Left ventricle myocardium superior (tissue), 1 donor: ENCODE measurements around the gene CCSER2. TPM values are rescaled to one million over a fixed set of nuclear protein-coding genes. Genes with fewer than 3 reads are reported as not detected.
"Not testable (repeated sequence)": the region's sequence is repeated elsewhere in the genome, so short reads cannot be mapped to it uniquely, and the experiment has no call there.

ENCODE experiments used
- ATAC-seq: fragments of 200-7000 bp; cut with Tn5 transposase; one replicate; pipeline ENCODE4 v1.9.1; 2020; ENCODE audit warnings: mild to moderate bottlenecking, moderate library complexity
- DNase-seq: peaks from one replicate; pipeline ENCODE4 v3.0.0-alpha.2; 2020
- intact Hi-C: fragments of 100-400 bp; cut with micrococcal nuclease; formaldehyde crosslinking; loops from one replicate; pipeline ENCODE4 v1.11.0; 2022
- total RNA-seq: library from RNA; stranded (reverse); fragmentation: NEBNext Ultra II Directional; extraction: Animal tissue kit (Norgen Biotek cat#: 25700); gene quantifications from one replicate; pipeline ENCODE4 v1.2.1, GENCODE V29; 2021
- donor health status: DM: no; HTN: yes; CAD: no; lungs with severe emphysema.

The CCSER2 gene
- total RNA-seq, 1 donor from 2014 or later = 163 TPM

DNA sequence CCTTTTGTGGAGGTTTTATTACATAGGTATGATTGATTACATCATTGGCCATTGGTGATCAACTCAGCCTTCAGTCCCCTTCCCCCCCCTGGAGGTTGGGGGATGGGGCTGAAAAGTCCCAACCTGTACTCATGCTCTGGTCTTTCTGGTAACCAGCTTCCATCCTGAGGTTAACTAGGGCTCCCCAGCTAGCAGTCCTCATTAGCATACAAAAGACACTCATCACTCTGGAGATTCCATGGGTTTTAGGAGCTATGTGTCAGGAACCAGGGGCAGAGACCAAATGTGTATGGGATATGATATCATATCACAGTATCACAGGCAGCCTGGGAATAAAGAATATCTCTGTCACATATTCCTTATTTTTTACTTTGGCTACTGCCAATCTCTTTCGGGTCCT, 13.6 kb downstream of the CCSER2 start:
- no peak for ATAC-seq
- intact Hi-C loops = no loop called here
- DNase-seq = no peak

DNA sequence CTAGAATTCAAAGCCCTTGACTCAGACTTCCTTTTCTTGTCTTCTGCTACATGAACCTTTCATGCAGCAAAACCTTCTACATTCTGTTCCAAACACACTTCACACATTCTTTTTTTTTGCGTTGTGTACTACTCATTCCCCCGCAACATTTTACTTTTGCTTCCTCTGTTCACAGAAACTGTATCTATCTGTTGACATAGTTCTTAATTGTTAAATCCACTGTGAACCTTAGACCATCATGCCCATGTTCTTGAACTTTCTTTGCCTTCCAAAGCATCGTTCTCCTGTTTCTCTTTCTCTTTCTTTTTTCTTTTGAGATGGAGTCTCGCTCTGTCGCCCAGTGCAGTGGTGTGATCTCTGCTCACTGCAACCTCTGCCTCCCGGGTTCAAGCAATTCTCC, 14.2 kb downstream of the CCSER2 start:
- DNase-seq = no peak
- no peak for ATAC-seq
- intact Hi-C loops = no loop called here

DNA sequence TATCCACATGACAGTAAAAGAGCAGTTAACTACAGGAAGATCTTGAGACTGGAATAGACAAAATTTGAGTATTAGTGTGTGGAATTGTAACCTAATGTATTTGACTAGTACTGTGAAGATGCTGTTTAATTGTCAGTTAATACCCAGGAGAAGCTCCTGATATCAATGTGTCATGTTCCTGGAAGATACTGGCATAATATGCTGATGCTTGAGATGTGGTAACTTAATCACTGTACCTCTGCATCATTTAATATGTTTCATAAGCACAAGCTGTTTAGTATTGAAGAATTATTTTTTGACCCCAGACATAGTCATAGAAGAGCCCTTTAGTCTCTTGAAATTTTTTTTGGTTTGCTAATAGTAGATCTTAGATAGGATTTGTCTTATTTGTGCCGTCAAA, 15.4 kb downstream of the CCSER2 start:
- DNase-seq (no peak), ATAC-seq (no peak)
- intact Hi-C loops = no loop called here

DNA sequence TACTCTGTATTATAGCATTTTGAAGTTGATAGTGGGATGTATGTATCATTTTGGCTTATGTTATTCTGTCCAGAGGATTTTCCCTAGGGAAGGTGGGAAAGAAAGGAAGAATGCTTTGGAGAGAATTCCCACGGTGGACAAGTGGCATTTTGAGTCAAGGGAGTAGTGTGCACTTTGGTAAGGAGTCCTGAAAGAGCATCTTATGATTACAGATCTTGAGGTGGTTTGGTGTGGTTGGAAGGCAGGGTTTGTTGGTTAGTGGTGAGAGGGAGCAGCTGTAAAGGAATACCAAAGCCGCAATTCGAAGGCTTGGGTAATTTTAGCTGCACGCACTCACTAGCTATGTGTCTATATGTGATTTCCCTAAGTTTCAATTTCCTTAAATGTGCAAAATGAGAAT, 16.1 kb downstream of the CCSER2 start:
- intact Hi-C loops = no loop called here
- DNase-seq (no peak), ATAC-seq (no peak)

DNA sequence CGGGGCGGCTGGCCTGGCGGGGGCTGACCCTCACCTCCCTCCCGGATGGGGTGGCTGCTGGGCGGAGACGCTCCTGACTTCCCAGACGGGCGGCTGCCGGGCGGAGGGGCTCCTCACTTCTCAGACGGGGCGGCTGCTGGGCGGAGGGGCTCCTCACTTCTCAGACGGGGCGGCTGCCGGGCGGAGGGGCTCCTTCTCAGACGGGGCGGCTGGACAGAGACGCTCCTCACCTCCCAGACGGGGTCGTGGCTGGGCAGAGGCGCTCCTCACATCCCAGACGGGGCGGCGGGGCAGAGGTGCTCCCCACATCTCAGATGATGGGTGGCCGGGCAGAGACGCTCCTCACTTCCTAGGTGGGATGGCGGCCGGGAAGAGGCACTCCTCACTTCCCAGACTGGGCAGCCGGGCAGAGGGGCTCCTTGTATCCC, 19.2 kb downstream of the CCSER2 start:
- ATAC-seq, intact Hi-C loops, DNase-seq: not testable (repeated sequence)

DNA sequence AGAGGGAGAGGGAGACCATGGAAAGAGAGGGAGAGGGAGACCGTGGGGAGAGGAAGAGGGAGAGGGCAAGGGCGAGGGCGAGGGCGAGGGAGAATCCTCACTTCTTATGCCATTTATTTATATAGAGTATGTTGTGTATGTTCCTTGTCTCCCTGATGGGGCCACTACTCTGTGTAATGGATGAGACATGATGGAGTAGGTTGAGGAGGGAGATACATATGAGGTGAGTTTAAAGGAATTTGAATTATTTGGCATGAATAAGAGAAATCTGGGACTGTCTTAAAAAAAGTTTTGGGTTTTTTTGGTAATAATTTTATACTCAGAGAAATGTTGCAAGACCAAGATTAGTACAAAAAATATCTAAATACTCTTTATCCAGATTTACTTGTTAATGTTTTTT, 20.1 kb downstream of the CCSER2 start:
- no peak for DNase-seq
- intact Hi-C loops = no loop called here
- ATAC-seq = peak; percentile 47

DNA sequence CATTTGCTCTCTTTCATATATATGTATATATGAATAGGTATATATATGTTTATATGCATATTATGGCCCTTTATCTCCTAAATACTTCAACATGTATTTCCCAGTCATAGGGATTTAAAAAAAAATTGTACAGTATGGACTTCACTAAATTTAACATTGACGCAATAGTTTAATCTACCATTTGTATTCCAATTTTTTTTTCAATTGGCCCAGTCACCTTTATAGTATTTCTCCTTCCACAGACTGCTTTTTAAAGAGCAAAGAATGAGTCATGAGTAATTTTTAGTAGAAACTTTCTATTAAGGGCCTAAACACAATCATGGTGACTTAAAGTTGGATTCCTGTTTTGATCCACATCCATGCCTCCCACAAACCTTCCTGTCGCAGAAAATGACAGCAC, 20.5 kb downstream of the CCSER2 start:
- ATAC-seq (peak; percentile 75), DNase-seq (no peak)
- intact Hi-C loops = no loop called here

DNA sequence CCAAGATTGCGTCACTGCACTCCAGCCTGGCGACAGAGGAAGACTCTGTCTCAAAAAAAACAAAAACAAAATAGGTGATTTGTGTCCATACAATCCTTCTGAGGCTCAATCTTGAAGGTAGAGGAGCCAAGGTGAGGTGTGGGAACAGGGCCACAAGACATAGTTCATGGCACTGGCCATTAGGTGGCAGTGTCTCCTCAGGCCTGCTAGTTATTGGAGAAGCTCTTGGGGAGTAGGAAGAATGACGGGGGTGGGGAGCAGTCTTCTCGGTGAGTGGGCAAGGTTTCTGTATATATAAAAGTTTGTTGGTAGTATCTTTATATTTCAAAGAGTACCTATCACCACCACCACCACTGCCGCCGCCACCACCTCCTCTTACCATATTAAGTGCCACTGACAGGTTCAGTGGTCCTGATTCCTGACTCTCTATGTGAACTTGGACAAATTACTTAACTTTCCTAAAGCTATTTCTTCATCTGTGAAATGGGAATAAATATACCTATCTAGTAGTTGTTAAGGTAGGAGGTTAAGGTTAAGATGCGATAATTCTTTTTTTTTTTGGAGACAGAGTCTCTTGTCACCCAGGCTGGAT, 24.0 kb downstream of the CCSER2 start:
- DNase-seq (peak; percentile 43), ATAC-seq (peak; percentile 70)
- intact Hi-C loops = loop anchor here (10.0 kb wide), 1 partner anchor 88 kb away; no protein-coding TSS in a partner anchor

DNA sequence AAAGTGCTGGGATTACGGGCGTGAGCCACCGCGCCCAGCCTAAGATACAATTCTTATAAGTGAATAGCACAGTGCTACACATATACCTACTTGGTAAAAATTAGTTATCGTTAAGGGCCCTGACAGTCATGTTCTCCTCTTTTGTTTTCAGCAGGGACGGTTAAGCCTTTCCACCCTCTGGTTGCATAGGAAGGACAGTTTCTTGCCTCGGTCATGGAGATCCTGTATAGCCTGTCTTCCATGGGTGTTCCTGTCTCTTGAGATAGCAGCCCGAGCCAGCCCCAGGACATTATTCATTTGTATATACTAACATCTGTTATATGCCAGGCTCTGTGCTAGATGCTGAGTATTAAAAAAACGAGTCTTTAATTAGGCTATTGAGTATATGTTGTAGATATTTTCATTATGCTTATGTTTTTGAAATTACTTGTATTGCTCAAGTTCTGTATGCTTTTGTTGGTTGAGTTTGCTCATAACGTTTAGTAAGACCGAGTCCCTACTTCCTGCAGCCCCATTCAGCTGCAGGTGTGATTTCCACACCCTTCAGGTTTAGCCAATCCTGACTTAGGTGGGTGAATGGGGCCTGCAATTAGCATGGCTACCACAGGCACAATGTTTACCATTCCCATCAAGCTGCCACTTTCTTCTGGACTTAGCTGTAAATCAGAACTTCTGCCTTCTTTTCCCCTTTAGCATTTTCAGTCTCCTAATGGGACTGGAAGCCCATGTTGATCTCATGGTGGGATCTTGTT, 24.8 kb downstream of the CCSER2 start:
- no peak for ATAC-seq
- intact Hi-C loops = loop anchor here (10.0 kb wide), 1 partner anchor 88 kb away; no protein-coding TSS in a partner anchor

DNA sequence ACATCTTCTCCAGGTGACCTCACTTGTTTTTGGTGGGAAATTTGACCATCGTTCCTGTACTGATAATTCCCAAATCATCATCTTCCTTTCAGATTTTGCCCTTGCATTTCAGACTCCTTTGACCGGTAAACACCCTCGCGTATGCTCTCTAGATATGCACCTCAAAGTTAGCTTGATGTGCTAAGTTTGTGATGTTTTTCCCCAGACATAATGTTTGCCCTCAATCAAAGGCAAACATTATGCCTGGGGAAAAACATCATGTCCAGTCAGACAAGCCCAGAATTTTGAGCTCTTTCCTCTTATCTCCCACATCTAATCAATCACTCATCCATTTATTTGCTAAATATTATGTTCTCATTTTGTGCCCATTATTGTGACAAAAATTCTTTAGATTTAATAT, 26.2 kb downstream of the CCSER2 start:
- ATAC-seq = no peak
- intact Hi-C loops = loop anchor here (10.0 kb wide), 1 partner anchor 90 kb away; no protein-coding TSS in a partner anchor
- no peak for DNase-seq

More for the DNA sequence above, 24.8 kb downstream of the CCSER2 start:
- no peak for DNase-seq

DNA sequence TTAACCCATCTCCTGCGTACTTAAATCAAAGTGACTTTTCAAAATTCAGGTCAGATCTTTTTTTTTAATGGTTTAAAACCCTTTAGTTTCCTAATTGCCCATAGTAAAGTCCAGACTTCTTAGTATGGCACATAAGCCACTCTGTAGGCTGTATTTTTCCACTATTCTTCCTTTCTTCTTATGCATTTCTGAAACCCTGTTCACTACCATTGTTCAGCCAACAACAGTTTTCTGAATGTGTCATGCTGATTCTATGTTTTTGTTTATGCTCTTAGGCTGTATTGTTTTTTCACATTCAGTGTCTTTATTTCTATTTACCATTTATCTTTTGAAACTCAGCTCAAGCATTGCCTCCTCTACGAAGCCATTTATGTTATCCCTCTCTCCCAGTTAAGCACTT, 26.7 kb downstream of the CCSER2 start:
- intact Hi-C loops = loop anchor here (10.0 kb wide), 1 partner anchor 90 kb away; no protein-coding TSS in a partner anchor
- no peak for DNase-seq
- no peak for ATAC-seq

DNA sequence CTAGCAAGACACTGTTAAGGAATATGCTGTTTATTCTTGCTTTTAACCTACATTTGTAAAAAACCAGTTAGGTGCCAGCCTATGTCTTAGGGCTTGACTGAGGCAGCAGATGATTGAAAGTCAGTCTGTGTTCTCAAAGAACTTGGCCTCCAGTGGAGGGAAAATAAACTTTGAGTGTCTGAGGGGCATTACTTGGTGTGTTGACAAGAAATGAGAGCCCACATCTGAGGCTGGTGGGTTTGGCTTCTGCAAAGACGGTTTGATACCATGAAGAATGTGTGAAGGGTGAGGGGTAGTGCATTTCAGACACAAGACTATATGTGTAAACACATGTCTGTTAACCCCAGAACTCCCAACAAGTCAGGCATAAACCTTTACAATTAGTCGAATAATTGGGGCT, 28.5 kb downstream of the CCSER2 start:
- intact Hi-C loops = loop anchor here (10.0 kb wide), 1 partner anchor 92 kb away; no protein-coding TSS in a partner anchor
- no peak for DNase-seq
- ATAC-seq = no peak

DNA sequence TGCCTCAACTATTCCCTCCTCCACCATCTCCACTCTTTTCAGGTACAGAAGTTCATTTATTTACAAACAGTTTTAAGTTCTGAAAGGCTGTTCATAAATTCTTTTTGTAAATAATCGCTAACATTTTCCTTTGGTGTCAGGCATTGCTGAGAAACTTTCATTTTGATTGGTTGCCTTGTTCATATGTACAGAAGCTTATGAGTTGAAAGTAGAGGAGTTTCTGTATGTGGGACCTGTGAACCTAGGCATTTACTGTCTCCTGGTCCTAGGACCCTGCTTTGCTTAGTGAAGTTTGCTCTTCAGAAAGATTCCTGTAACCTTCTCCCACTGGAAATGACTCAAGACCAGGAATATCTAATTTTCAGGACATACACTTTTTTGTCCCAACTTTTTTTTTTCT, 30.4 kb downstream of the CCSER2 start:
- no peak for ATAC-seq
- intact Hi-C loops = loop anchor here (10.0 kb wide), 1 partner anchor 94 kb away; no protein-coding TSS in a partner anchor

DNA sequence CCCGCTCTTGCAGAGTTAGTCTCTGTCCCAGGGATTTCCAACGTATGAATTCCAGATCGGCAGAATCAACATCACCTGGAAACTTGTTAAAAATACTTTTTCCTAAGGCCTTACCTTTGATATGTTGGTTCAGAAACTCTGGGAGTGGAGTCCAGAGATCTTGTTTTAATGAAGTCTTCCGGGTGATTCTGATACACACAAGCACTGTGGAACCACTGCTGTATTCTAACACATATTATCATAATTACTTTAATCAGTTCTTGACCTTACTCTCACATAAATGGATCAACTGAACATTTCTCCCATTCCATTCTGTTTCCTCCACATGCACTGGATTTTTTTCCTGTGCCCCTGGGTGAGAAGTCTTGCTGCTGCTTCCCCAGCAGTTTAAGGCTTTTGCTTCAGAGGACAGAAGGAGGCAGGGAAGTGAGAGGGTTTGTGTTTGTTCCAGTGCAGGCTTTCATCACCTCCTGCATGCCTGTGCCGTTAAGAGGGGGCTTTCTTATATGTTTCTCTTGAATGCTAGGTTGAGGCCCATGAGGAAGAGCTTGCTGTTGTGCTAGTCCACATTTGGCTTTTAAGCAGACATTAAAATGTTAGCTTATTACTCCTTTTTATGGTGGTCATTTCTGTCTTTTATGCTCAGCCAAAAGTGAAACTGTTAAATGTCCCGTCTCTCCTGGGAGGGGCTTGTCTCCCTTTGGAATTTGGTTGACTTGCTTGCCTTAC, 32.4 kb downstream of the CCSER2 start:
- intact Hi-C loops = no loop called here
- DNase-seq = no peak
- peak; percentile 70 for ATAC-seq

More for the DNA sequence above, 30.4 kb downstream of the CCSER2 start:
- DNase-seq = no peak

DNA sequence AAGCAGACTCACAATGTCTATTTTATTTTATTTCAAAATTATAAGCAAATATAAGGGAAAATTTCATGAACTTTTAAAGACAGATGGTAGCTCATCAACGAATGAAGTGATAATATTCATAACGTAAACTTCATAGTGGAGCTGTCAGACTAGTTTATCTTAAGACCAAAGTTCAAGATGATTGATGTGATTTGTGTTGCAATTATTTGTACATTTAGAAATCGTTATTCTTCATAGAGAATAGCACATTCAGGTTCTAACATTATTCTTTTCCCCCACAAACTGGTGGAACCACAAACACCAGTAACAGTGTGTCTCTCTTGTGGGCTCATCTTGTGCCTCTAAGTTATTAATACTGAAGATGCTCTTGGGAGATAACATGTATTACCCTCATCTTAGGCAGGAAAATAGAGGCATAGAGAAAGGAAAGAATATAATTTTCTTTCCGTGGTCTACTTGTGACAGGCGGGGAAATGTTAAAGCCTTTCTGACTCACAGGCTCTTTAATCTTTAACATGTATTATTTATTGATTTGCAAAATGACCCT, 37.0 kb downstream of the CCSER2 start:
- DNase-seq (no peak), ATAC-seq (no peak)
- intact Hi-C loops = no loop called here

DNA sequence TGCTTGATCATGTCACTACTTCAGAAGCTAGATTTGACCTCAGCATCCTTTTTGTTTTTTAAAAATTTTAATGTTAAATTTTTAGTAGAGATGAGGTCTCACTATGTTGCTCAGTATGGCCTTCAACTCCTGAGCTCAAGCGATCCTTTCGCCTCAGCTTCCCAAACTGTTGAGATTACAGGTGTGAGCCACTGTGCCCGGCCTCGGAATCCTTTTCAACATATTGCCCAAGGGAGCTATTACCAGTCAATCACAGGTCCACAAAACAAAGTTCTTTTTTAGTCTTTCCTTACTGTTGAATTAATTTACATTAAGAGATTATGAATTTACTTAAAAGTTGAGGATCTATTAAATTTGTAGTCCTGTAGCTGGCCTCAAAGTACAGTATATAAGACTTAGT, 37.7 kb downstream of the CCSER2 start:
- intact Hi-C loops = no loop called here

DNA sequence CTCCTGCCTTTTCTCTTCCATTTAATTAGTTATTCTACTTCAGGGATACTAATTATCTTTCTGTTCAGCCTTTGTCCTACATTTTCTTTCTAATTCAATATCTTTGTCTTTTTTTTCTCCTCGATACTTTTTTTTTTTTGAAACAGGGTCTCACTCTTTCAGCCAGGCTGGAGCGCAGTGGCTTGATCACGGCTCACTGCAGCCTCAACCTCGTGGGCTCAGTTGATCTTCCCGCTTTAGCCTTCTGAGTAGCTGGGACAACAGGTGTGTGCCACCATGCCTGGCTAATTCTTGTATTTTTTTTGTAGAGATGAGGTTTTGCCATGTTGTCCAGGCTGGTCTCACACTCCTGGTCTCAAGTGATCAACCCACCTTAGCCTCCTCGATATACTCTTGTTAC, 38.9 kb downstream of the CCSER2 start:
- DNase-seq (no peak), ATAC-seq (no peak)
- intact Hi-C loops = no loop called here

More for the DNA sequence above, 37.7 kb downstream of the CCSER2 start:
- DNase-seq (no peak), ATAC-seq (no peak)

DNA sequence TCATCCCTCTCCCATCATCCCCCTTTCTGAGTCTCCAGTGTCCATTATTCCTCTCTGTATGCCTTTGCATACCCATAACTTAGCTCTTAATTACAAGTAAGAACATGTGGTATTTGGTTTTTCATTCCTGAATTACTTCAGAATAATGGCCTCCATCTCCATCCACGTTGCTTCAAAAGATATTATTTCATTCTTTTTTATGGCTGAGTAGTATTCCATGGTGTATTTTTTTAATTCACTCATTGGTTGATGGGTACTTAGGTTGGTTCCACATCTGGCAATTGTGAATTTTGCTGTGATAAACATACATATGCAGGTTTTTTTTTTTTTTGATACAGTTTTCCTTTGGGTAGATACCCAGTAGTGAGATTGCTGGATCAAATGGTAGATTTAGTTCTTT, 40.4 kb downstream of the CCSER2 start:
- no peak for ATAC-seq
- intact Hi-C loops = no loop called here
- DNase-seq = no peak

DNA sequence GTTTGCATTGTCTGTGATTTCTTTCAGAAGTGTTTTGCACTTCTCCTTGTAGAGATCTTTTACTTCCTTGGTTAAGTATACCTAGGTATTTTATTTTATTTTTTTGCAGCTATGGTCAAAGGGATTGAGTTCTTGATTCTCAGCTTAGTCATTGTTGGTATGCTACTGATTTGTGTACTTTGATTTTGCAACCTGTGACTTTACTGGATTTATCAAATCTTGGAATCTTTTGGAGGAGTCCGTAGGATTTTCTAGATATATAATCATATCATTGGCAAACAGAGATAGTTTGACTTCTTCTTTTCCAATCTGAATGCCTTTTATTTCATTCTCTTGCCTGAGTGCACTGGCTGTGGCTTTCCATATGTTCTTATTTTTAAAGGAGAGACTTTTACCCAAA, 41.9 kb downstream of the CCSER2 start:
- DNase-seq = no peak
- no peak for ATAC-seq
- intact Hi-C loops = no loop called here

DNA sequence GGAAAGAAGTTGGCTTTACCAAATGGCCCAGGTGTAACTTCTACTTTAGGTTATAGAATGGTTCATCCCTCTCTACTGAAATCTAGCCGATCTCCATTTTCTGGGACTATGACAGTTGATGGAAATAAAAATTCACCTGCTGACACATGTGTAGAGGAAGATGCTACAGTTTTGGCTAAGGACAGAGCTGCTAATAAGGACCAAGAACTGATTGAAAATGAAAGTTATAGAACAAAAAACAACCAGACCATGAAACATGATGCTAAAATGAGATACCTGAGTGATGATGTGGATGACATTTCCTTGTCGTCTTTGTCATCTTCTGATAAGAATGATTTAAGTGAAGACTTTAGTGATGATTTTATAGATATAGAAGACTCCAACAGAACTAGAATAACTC, 43.6 kb downstream of the CCSER2 start:
- no peak for ATAC-seq

More for the DNA sequence above, 43.6 kb downstream of the CCSER2 start:
- no peak for DNase-seq
- intact Hi-C loops = no loop called here
